ENCODE measurements around the gene CDH23. TPM values are rescaled to one million over a fixed set of nuclear protein-coding genes. Genes with fewer than 3 reads are reported as not detected.

Gene CDH23
- total and polyA plus RNA-seq, 2 of the 8 experiments (the other 6 are each of a cell fraction or from before 2014, with no cell fraction given) = 1.9 to 4.9 TPM

DNA sequence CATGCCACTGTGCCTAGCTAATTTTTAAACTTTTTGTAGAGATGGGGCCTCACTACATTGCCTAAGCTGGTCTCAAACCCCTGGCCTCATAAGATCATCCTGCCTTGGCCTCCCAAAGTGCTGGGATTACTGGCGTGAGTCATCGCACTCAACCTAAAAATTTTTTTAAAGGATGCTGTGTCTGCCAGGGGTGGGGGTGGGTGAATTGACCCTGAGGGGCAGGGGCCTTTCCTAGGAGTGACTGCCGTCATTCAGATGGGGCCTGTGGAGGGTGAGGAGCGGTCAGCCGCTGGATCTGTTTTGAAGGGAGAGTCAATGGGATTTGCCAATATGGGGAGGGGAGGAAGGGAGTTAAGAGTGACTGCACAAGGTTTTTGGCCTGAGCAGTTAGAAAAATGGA is 233.4 kb downstream of the CDH23 start:
- WGBS, 2 experiments (ENCODE audit: extremely low coverage in 1 of 2, insufficient coverage in 1 of 2, insufficient read length in 1 of 2, insufficient replicate concordance in 2 of 2, low coverage in 1 of 2, low lambda C conversion rate in 2 of 2, missing lambda C conversion rate in 1 of 2) = 92% methylated on average over 5 of the region's 5 CpGs; no CpG with 5 or more reads in 1 of the 2 experiments
- no peak overlapping the region for H2AFZ ChIP-seq (ENCODE audit: low read length)
- H3K18ac ChIP-seq (ENCODE audit: extremely low read depth, low read length) = no peak overlapping the region
- H3K56ac ChIP-seq (replicated peaks; ENCODE audit: insufficient read length, low read depth, low read length) = no peak overlapping the region
- H3K4me1 ChIP-seq (replicated peaks in 1 of 4; ENCODE audit: control insufficient read depth in 3 of 4, insufficient read depth in 4 of 4, low read length in 3 of 4) = peaks cover 10 to 51% (median 35%) of the 10 kb centered on the region in 4 experiments
- H3K9me3 ChIP-seq (ENCODE audit: insufficient read depth in 2 of 2, low read depth in 1 of 2, low read length in 1 of 2) = no peaks in the 10 kb centered on the region
- no peak overlapping the region for H2AK5ac ChIP-seq (ENCODE audit: low read depth, low read length)
- H3K9ac ChIP-seq (replicated peaks in 1 of 4; ENCODE audit: extremely low read depth in 1 of 4, low read depth in 3 of 4, low read length in 3 of 4) = no peak overlapping the region
- ChIA-PET CTCF (ENCODE audit: partially characterized antibody) (interaction anchor here (0.6 to 16.1 kb wide), 12 partner anchors 9 to 222 kb away, joined by 3 to 169 read pairs (median 4); no protein-coding TSS in a partner anchor), POLR2A (ENCODE audit: partially characterized antibody) (no interaction called here)
- 0 out of 2 replicates have a peak overlapping the region, but pooled peaks have one; percentile 54 for H2BK20ac ChIP-seq (ENCODE audit: low read length)
- H3K23ac ChIP-seq (ENCODE audit: insufficient read length) = no peak overlapping the region
- H4K5ac ChIP-seq (ENCODE audit: insufficient read length, low read depth, low read length) = no peak overlapping the region
- no peaks in the 10 kb centered on the region for H4K20me1 ChIP-seq (replicated peaks in 1 of 2; ENCODE audit: control insufficient read depth in 1 of 2, insufficient read depth in 2 of 2, low read length in 2 of 2)
- H2BK15ac ChIP-seq (ENCODE audit: low read length) = no peak overlapping the region
- H3K27ac ChIP-seq (ENCODE audit: low read depth, low read length) = no peak overlapping the region
- H4K8ac ChIP-seq (ENCODE audit: extremely low read depth, insufficient read depth, low read length) = no peak overlapping the region
- no peaks in the 10 kb centered on the region for H3K36me3 ChIP-seq (ENCODE audit: control insufficient read depth in 2 of 4, insufficient read depth in 4 of 4, low read length in 3 of 4)
- no peaks in the 10 kb centered on the region for H3K79me2 ChIP-seq (ENCODE audit: control insufficient read depth in 1 of 2, insufficient read depth in 2 of 2, low read length in 2 of 2)
- FAIRE-seq = no peak
- peak overlapping the region; percentile 19 for H3K4ac ChIP-seq (replicated peaks; ENCODE audit: insufficient read length, low read depth, low read length)
- H4K91ac ChIP-seq (replicated peaks; ENCODE audit: insufficient read length, low read length) = no peak overlapping the region
- no peaks in the 10 kb centered on the region for H3K79me1 ChIP-seq (ENCODE audit: low read depth, low read length)
- no peak overlapping the region for H3K14ac ChIP-seq (ENCODE audit: insufficient read length)
- peaks cover 4 to 21% (median 17%) of the 10 kb centered on the region in 4 experiments; a peak in 6 of 7 replicates for H3K27me3 ChIP-seq (replicated peaks in 1 of 4; ENCODE audit: control insufficient read depth in 3 of 4, extremely low read depth in 1 of 4, insufficient read depth in 3 of 4, low read length in 3 of 4)
- H3K4me2 ChIP-seq (ENCODE audit: insufficient read depth in 1 of 2, low read depth in 2 of 2, low read length in 2 of 2) = no peak overlapping the region
- no peak overlapping the region for H2BK120ac ChIP-seq (replicated peaks; ENCODE audit: low read depth, low read length)
- H2BK12ac ChIP-seq (ENCODE audit: low read depth, low read length) = no peak overlapping the region
- DNase-seq (ENCODE audit: low read depth in 1 of 2, low spot score in 2 of 2) = no peak
- H2BK5ac ChIP-seq (ENCODE audit: low read depth, low read length) = no peak overlapping the region
- H3K23me2 ChIP-seq (ENCODE audit: low read depth, low read length) = no peaks in the 10 kb centered on the region
- H3K4me3 ChIP-seq (ENCODE audit: extremely low read depth in 1 of 4, insufficient read depth in 2 of 4, low read depth in 3 of 4, low read length in 4 of 4) = no peak overlapping the region
- TF ChIP-seq ATF2 (IDR thresholded peaks at IDR 0.05; ENCODE audit: low read length) = no peak
- TF ChIP-seq SUZ12 (IDR thresholded peaks at IDR 0.05; ENCODE audit: low read length) = no peak
- TF ChIP-seq EP300 (IDR thresholded peaks at IDR 0.05; ENCODE audit: borderline replicate concordance in 1 of 2, low read depth in 2 of 2, low read length in 2 of 2) = no peak
- no peak for TF ChIP-seq KDM5A (IDR thresholded peaks at IDR 0.05; ENCODE audit: low read length)
- no peak for TF ChIP-seq KDM4A (IDR thresholded peaks at IDR 0.05; ENCODE audit: low read depth, low read length, severe bottlenecking)
- TF ChIP-seq KDM1A (IDR thresholded peaks at IDR 0.05; ENCODE audit: borderline replicate concordance, low read length) = no peak
- TF ChIP-seq CBX5 (IDR thresholded peaks at IDR 0.05; ENCODE audit: low read depth, low read length) = no peak
- TF ChIP-seq EZH2 (IDR thresholded peaks at IDR 0.05; ENCODE audit: low read depth, low read length, severe bottlenecking) = no peak
- no peak for TF ChIP-seq RBBP5 (IDR thresholded peaks at IDR 0.05; ENCODE audit: borderline replicate concordance, low read depth, low read length)
- no peak for TF ChIP-seq SIN3A (conservative IDR thresholded peaks at IDR 0.05 in 1 of 2, IDR thresholded peaks at IDR 0.05 in 1 of 2; ENCODE audit: low read depth in 1 of 2, low read length in 2 of 2)
- no peak for TF ChIP-seq MAFK (IDR thresholded peaks at IDR 0.05; ENCODE audit: low read depth, low read length)
- no peak for TF ChIP-seq CHD1 (IDR thresholded peaks at IDR 0.05; ENCODE audit: low read depth, low read length)
